ENCODE results near the gene SNX5.

Gene SNX5

DNA sequence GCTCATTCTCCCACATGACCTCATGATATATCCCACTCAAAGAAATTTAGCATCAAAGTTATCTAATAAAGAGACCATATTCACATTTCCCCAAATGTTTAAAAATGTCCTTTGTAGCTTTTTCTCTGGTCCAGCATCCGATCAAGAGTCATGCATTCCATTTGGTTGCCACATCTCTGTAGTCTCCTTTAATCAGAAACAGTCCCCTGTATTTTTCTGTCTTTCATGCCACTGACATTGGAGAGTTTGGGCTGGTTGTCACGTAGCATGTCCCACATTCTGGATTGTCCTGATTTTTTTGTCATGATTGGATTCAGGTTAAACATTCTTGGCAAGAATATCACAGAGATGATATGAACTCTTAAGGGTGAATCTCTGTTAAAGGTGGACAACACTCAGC lies 55.7 kb downstream of the SNX5 start:
- H3K79me2 ChIP-seq (ENCODE audit: low read length) = no peaks in the 10 kb centered on the region
- H4K20me1 ChIP-seq (ENCODE audit: insufficient read depth, low read length) = no peaks in the 10 kb centered on the region
- TF ChIP-seq EZH2phosphoT487 (IDR thresholded peaks at IDR 0.05; ENCODE audit: low read depth) = no peak
- TF ChIP-seq CTCF (IDR thresholded peaks at IDR 0.05; ENCODE audit: low read depth, low read length) = no peak
- no peak overlapping the region for H3K27ac ChIP-seq (ENCODE audit: low read length)
- H3K27me3 ChIP-seq (ENCODE audit: low read depth, low read length) = peaks cover 43% of the 10 kb centered on the region
- peak overlapping the region; percentile 19; the same call in 1 of the 2 replicates for H3K4me2 ChIP-seq (ENCODE audit: low read length)
- no peaks in the 10 kb centered on the region for H3K36me3 ChIP-seq (replicated peaks; ENCODE audit: low read depth, low read length)
- peak overlapping the region; percentile 34; the same call in 1 of the 2 replicates for H3K4me3 ChIP-seq (ENCODE audit: low read length)
- peaks cover 6% of the 10 kb centered on the region; the same call in 1 of the 2 replicates for H3K4me1 ChIP-seq (ENCODE audit: low read length)
- H3K9me3 ChIP-seq (ENCODE audit: insufficient read depth, low read length) = no peaks in the 10 kb centered on the region
- H3K9ac ChIP-seq (ENCODE audit: low read length) = no peak overlapping the region
- no peak overlapping the region for H2AFZ ChIP-seq (ENCODE audit: low read depth, low read length)

GRCh38 chr20:17911927-17912326 lies 56.7 kb downstream of the SNX5 start:
- no peak overlapping the region for H3K27ac ChIP-seq (ENCODE audit: low read length)
- H4K20me1 ChIP-seq (ENCODE audit: insufficient read depth, low read length) = no peaks in the 10 kb centered on the region
- no peak overlapping the region for H3K4me2 ChIP-seq (ENCODE audit: low read length)
- no peak for TF ChIP-seq EZH2phosphoT487 (IDR thresholded peaks at IDR 0.05; ENCODE audit: low read depth)
- no peak for TF ChIP-seq CTCF (IDR thresholded peaks at IDR 0.05; ENCODE audit: low read depth, low read length)
- no peaks in the 10 kb centered on the region for H3K79me2 ChIP-seq (ENCODE audit: low read length)
- H3K9me3 ChIP-seq (ENCODE audit: insufficient read depth, low read length) = no peaks in the 10 kb centered on the region
- no peak overlapping the region for H2AFZ ChIP-seq (ENCODE audit: low read depth, low read length)
- no peak overlapping the region for H3K9ac ChIP-seq (ENCODE audit: low read length)
- H3K4me1 ChIP-seq (ENCODE audit: low read length) = peaks cover 6% of the 10 kb centered on the region; the same call in 1 of the 2 replicates
- H3K36me3 ChIP-seq (replicated peaks; ENCODE audit: low read depth, low read length) = no peaks in the 10 kb centered on the region
- peaks cover 43% of the 10 kb centered on the region for H3K27me3 ChIP-seq (ENCODE audit: low read depth, low read length)
- no peak overlapping the region for H3K4me3 ChIP-seq (ENCODE audit: low read length)

- no peaks in the 10 kb centered on the region for H3K4me1 ChIP-seq (ENCODE audit: low read length)
- H3K9me3 ChIP-seq (ENCODE audit: insufficient read depth, low read length) = no peaks in the 10 kb centered on the region
- H3K4me2 ChIP-seq (ENCODE audit: low read length) = no peak overlapping the region
- no peak overlapping the region for H3K9ac ChIP-seq (ENCODE audit: low read length)
- H3K36me3 ChIP-seq (replicated peaks; ENCODE audit: low read depth, low read length) = no peaks in the 10 kb centered on the region
- no peak overlapping the region for H2AFZ ChIP-seq (ENCODE audit: low read depth, low read length)
- H3K79me2 ChIP-seq (ENCODE audit: low read length) = no peaks in the 10 kb centered on the region
- TF ChIP-seq CTCF (IDR thresholded peaks at IDR 0.05; ENCODE audit: low read depth, low read length) = no peak
- TF ChIP-seq EZH2phosphoT487 (IDR thresholded peaks at IDR 0.05; ENCODE audit: low read depth) = no peak
- H3K27me3 ChIP-seq (ENCODE audit: low read depth, low read length) = peaks cover 37% of the 10 kb centered on the region
- no peak overlapping the region for H3K27ac ChIP-seq (ENCODE audit: low read length)
- H4K20me1 ChIP-seq (ENCODE audit: insufficient read depth, low read length) = no peaks in the 10 kb centered on the region
- H3K4me3 ChIP-seq (ENCODE audit: low read length) = no peak overlapping the region
These were observed 57.7 kb downstream of the SNX5 start for GRCh38 chr20:17910828-17911294.

DNA sequence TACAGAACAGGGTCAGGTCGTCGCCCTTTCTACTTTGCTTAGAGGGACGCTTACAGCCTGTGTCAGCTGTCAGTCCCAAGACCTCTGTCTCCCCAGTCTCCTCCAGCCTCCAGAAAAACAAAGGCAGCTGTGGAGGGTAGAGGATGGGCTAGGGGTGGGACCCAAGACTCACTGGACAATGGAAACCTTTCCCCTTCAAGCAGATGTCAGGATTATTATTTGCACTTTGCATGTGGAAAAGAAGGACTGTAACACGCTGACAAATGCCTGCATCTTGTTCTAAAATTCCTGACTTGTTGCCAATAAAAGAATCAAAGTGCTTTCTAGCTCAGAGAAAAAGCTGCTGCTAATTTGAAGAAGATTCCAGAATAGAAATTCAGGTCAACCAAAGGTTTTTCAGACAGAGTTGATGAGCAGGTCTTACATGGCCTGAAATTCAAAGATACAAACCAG lies 58.7 kb downstream of the SNX5 start:
- TF ChIP-seq CTCF (IDR thresholded peaks at IDR 0.05; ENCODE audit: low read depth, low read length) (no peak), EZH2phosphoT487 (IDR thresholded peaks at IDR 0.05; ENCODE audit: low read depth) (no peak)
- Histone ChIP-seq H3K9ac (ENCODE audit: low read length) (no peak overlapping the region), H3K4me1 (ENCODE audit: low read length) (no peaks in the 10 kb centered on the region), H4K20me1 (ENCODE audit: insufficient read depth, low read length) (no peaks in the 10 kb centered on the region), H3K27ac (ENCODE audit: low read length) (no peak overlapping the region), H3K36me3 (replicated peaks; ENCODE audit: low read depth, low read length) (no peaks in the 10 kb centered on the region), H3K4me2 (ENCODE audit: low read length) (no peak overlapping the region), H3K4me3 (ENCODE audit: low read length) (no peak overlapping the region), H3K27me3 (ENCODE audit: low read depth, low read length) (peaks cover 35% of the 10 kb centered on the region), H3K79me2 (ENCODE audit: low read length) (no peaks in the 10 kb centered on the region), H3K9me3 (ENCODE audit: insufficient read depth, low read length) (no peaks in the 10 kb centered on the region), H2AFZ (ENCODE audit: low read depth, low read length) (no peak overlapping the region)
